WTC11 (cell line): Measurements from ENCODE around the gene SPTLC3. TPM values are rescaled to one million over a fixed set of nuclear protein-coding genes. Genes with fewer than 3 reads are reported as not detected.

Experiments used
- ATAC-seq: fragments of 200-7000 bp; cut with Tn5 transposase; 2 replicates; pipeline ENCODE4 v1.10.0; 2021; ENCODE audit warnings: mild to moderate bottlenecking, moderate library complexity
- CTCF ChIA-PET: fragments of 300-600 bp; sonication (Branson Sonifier 250); formaldehyde crosslinking; loops from one replicate; lab custom pipeline; 2021; ENCODE audit warnings: antibody characterized with exemption; lab: Charles Lee
- POLR2A ChIA-PET: fragments of 350-600 bp; sonication (Branson Sonifier 250); formaldehyde crosslinking; loops from one replicate; lab custom pipeline; 2021; ENCODE audit warnings: antibody characterized with exemption; lab: Charles Lee
- DNase-seq: peaks from one replicate; pipeline ENCODE4 v3.0.0; 2021; ENCODE audit warnings: low spot score
- H3K27ac Mint-ChIP-seq: 2 replicates; pipeline ENCODE4 v1.8.0; 2021; ENCODE audit warnings: mixed read lengths
- H3K27me3 Mint-ChIP-seq: 2 replicates; pipeline ENCODE4 v1.8.0; 2021; ENCODE audit warnings: low read depth, mild to moderate bottlenecking, moderate library complexity, mixed read lengths
- H3K36me3 Mint-ChIP-seq: 2 replicates; pipeline ENCODE4 v1.8.0; 2021; ENCODE audit warnings: mixed read lengths
- H3K4me1 Mint-ChIP-seq: 2 replicates; pipeline ENCODE4 v1.8.0; 2022; ENCODE audit warnings: mixed read lengths
- H3K4me3 Mint-ChIP-seq: 2 replicates; pipeline ENCODE4 v1.8.0; 2021; ENCODE audit warnings: mild to moderate bottlenecking, moderate library complexity, mixed read lengths
- H3K9me3 Mint-ChIP-seq: 2 replicates; pipeline ENCODE4 v1.8.0; 2021; ENCODE audit warnings: mixed read lengths
- CBFB ChIP-seq: sonication (generic); formaldehyde crosslinking; IDR thresholded peaks from 2 replicates; pipeline ENCODE4 v1.8.1; 2022; ENCODE audit warnings: mild to moderate bottlenecking, low read depth, missing genetic modification reagents
- ESRRA ChIP-seq: sonication (generic); formaldehyde crosslinking; IDR thresholded peaks from 2 replicates; pipeline ENCODE4 v1.8.1; 2022; ENCODE audit warnings: mild to moderate bottlenecking, missing genetic modification reagents, borderline replicate concordance
- NFYB ChIP-seq: sonication (generic); formaldehyde crosslinking; conservative IDR thresholded peaks from 2 replicates; pipeline ENCODE4 v1.8.0; 2022; ENCODE audit warnings: low read depth, missing genetic modification reagents
- RELA ChIP-seq: sonication (generic); formaldehyde crosslinking; IDR thresholded peaks from 2 replicates; pipeline ENCODE4 v1.8.1; 2022; ENCODE audit warnings: missing genetic modification reagents, mild to moderate bottlenecking, borderline replicate concordance
- RORB ChIP-seq: fragments of 250-450 bp; sonication (Bioruptor Pico); IDR thresholded peaks from 2 replicates; pipeline ENCODE4 v1.9.0; 2021; ENCODE audit warnings: mild to moderate bottlenecking
- SOX15 ChIP-seq: fragments of 250-450 bp; sonication (Bioruptor Pico); IDR thresholded peaks from 2 replicates; pipeline ENCODE4 v1.9.0; 2021; ENCODE audit warnings: mild to moderate bottlenecking
- TEAD1 ChIP-seq: sonication (generic); formaldehyde crosslinking; IDR thresholded peaks from 2 replicates; pipeline ENCODE4 v1.8.0; 2022; ENCODE audit warnings: mild to moderate bottlenecking, missing genetic modification reagents
- ZBTB21 ChIP-seq: sonication (generic); formaldehyde crosslinking; IDR thresholded peaks from 2 replicates; pipeline ENCODE4 v1.8.1; 2023; ENCODE audit warnings: mild to moderate bottlenecking, missing genetic modification reagents, borderline replicate concordance
- ZNF121 ChIP-seq: sonication (generic); formaldehyde crosslinking; IDR thresholded peaks from 2 replicates; pipeline ENCODE4 v1.8.0; 2023; ENCODE audit warnings: missing genetic modification reagents
- ZNF219 ChIP-seq: sonication (generic); formaldehyde crosslinking; IDR thresholded peaks from 2 replicates; pipeline ENCODE4 v1.8.0; 2023; ENCODE audit warnings: missing genetic modification reagents, mild to moderate bottlenecking, borderline replicate concordance
- ZNF263 ChIP-seq: sonication (generic); formaldehyde crosslinking; IDR thresholded peaks from 2 replicates; pipeline ENCODE4 v1.8.1; 2022; ENCODE audit warnings: low read depth, mild to moderate bottlenecking, moderate library complexity, missing genetic modification reagents
- total RNA-seq: library from RNA; stranded (reverse); gene quantifications from 3 replicates; pipeline ENCODE4 v1.2.3, GENCODE V29; 2021
- TF ChIP-seq, protein P1 (sequence below): sonication (generic); formaldehyde crosslinking; IDR thresholded peaks from 2 replicates; pipeline ENCODE4 v1.8.0; 2022; ENCODE audit warnings: mild to moderate bottlenecking, missing genetic modification reagents
- TF ChIP-seq, protein P2 (sequence below): sonication (generic); formaldehyde crosslinking; conservative IDR thresholded peaks from 2 replicates; pipeline ENCODE4 v1.8.1; 2023; ENCODE audit warnings: mild to moderate bottlenecking, low read depth, missing genetic modification reagents, moderate library complexity
- TF ChIP-seq, protein P3 (sequence below): sonication (generic); formaldehyde crosslinking; IDR thresholded peaks from 2 replicates; pipeline ENCODE4 v1.8.1; 2023; ENCODE audit warnings: mild to moderate bottlenecking, missing genetic modification reagents
- TF ChIP-seq, protein P4 (sequence below): fragments of 250-450 bp; sonication (Bioruptor Pico); IDR thresholded peaks from 2 replicates; pipeline ENCODE4 v1.9.0; 2021; ENCODE audit warnings: mild to moderate bottlenecking
- TF ChIP-seq, protein P5 (sequence below): sonication (generic); formaldehyde crosslinking; IDR thresholded peaks from 2 replicates; pipeline ENCODE4 v1.8.1; 2022; ENCODE audit warnings: low read depth, missing genetic modification reagents, borderline replicate concordance

SPTLC3 gene
- total RNA-seq, 1 experiment from 2014 or later = 0.13 TPM

DNA sequence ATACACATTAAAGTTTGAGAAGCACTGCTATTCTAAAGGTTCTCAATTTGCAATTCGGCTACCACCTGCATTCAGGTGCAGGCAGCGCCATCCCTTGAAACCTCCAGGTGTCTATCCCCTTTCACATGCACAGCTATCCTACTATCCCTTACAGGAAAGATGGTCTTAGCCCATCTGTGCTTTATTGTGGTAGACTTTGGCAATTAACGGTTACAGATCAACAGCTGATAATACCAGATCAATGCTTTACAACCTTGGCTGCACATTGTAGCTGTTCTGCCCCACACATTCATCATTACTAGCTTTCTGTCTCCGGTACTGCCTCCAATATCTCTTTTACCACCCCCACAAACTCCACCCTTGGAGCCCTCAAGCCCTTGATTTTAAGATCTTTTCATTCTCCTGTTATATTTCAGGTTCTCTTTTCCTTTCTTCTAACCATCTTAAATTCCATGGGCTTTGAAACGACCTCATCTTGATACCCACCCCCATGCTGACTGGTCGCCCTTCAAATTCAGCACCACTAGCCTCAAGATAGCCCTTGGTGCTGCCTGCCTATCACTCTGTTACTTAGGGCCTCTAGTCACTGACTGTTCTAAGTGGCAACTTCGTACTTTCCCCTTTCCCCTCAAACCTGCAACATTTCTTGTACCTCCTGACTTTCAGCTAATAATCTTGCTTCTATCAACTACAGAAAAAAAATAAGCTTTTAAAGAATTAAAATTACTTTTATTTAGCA, 50.8 kb downstream of the SPTLC3 start (continued):
- TF ChIP-seq NFYB (CRISPR knock-in tag) (no peak), ZNF263 (CRISPR knock-in tag) (no peak), ESRRA (CRISPR knock-in tag) (no peak), SOX15 (CRISPR knock-in tag) (no peak)
- TF ChIP-seq, protein P1, sequence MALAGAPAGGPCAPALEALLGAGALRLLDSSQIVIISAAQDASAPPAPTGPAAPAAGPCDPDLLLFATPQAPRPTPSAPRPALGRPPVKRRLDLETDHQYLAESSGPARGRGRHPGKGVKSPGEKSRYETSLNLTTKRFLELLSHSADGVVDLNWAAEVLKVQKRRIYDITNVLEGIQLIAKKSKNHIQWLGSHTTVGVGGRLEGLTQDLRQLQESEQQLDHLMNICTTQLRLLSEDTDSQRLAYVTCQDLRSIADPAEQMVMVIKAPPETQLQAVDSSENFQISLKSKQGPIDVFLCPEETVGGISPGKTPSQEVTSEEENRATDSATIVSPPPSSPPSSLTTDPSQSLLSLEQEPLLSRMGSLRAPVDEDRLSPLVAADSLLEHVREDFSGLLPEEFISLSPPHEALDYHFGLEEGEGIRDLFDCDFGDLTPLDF (CRISPR knock-in tag) = no peak
- TF ChIP-seq, protein P2, sequence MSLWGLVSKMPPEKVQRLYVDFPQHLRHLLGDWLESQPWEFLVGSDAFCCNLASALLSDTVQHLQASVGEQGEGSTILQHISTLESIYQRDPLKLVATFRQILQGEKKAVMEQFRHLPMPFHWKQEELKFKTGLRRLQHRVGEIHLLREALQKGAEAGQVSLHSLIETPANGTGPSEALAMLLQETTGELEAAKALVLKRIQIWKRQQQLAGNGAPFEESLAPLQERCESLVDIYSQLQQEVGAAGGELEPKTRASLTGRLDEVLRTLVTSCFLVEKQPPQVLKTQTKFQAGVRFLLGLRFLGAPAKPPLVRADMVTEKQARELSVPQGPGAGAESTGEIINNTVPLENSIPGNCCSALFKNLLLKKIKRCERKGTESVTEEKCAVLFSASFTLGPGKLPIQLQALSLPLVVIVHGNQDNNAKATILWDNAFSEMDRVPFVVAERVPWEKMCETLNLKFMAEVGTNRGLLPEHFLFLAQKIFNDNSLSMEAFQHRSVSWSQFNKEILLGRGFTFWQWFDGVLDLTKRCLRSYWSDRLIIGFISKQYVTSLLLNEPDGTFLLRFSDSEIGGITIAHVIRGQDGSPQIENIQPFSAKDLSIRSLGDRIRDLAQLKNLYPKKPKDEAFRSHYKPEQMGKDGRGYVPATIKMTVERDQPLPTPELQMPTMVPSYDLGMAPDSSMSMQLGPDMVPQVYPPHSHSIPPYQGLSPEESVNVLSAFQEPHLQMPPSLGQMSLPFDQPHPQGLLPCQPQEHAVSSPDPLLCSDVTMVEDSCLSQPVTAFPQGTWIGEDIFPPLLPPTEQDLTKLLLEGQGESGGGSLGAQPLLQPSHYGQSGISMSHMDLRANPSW (CRISPR knock-in tag) = no peak
- TF ChIP-seq, protein P3, sequence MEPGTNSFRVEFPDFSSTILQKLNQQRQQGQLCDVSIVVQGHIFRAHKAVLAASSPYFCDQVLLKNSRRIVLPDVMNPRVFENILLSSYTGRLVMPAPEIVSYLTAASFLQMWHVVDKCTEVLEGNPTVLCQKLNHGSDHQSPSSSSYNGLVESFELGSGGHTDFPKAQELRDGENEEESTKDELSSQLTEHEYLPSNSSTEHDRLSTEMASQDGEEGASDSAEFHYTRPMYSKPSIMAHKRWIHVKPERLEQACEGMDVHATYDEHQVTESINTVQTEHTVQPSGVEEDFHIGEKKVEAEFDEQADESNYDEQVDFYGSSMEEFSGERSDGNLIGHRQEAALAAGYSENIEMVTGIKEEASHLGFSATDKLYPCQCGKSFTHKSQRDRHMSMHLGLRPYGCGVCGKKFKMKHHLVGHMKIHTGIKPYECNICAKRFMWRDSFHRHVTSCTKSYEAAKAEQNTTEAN (CRISPR knock-in tag) = no peak

DNA sequence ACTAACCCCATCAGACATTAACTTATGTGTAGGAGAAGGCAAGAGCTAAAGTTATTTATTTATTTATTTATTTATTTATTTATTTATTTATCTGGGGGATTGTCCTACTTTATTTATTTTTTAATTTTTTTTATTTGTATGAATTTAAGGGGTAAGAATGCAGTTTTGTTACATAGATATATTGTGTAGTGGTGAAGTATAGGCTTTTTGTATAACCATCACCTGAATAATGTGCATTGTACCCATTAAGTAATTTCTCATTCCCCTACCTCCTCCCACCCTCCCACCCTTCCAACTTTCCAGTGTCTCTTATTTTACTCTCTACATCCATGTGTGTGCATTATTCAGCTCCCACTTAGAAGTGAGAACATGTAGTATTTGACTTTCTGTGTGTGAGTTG, 51.6 kb downstream of the SPTLC3 start:
- Mint-ChIP-seq H3K27ac (no peak overlapping the region), H3K4me1 (peaks cover 36% of the 10 kb centered on the region), H3K36me3 (no peaks in the 10 kb centered on the region)
- no peak for ATAC-seq
- POLR2A ChIA-PET = no interaction called here
- no peak for DNase-seq
- TF ChIP-seq ZNF219 (CRISPR knock-in tag) (no peak), SOX15 (CRISPR knock-in tag) (no peak), RORB (CRISPR knock-in tag) (no peak), ZBTB21 (CRISPR knock-in tag) (no peak), TEAD1 (CRISPR knock-in tag) (no peak), RELA (CRISPR knock-in tag) (no peak), ZNF121 (CRISPR knock-in tag) (no peak), CBFB (CRISPR knock-in tag) (no peak)
- TF ChIP-seq, protein P4, sequence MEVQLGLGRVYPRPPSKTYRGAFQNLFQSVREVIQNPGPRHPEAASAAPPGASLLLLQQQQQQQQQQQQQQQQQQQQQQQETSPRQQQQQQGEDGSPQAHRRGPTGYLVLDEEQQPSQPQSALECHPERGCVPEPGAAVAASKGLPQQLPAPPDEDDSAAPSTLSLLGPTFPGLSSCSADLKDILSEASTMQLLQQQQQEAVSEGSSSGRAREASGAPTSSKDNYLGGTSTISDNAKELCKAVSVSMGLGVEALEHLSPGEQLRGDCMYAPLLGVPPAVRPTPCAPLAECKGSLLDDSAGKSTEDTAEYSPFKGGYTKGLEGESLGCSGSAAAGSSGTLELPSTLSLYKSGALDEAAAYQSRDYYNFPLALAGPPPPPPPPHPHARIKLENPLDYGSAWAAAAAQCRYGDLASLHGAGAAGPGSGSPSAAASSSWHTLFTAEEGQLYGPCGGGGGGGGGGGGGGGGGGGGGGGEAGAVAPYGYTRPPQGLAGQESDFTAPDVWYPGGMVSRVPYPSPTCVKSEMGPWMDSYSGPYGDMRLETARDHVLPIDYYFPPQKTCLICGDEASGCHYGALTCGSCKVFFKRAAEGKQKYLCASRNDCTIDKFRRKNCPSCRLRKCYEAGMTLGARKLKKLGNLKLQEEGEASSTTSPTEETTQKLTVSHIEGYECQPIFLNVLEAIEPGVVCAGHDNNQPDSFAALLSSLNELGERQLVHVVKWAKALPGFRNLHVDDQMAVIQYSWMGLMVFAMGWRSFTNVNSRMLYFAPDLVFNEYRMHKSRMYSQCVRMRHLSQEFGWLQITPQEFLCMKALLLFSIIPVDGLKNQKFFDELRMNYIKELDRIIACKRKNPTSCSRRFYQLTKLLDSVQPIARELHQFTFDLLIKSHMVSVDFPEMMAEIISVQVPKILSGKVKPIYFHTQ (CRISPR knock-in tag) = no peak
- TF ChIP-seq, protein P5, sequence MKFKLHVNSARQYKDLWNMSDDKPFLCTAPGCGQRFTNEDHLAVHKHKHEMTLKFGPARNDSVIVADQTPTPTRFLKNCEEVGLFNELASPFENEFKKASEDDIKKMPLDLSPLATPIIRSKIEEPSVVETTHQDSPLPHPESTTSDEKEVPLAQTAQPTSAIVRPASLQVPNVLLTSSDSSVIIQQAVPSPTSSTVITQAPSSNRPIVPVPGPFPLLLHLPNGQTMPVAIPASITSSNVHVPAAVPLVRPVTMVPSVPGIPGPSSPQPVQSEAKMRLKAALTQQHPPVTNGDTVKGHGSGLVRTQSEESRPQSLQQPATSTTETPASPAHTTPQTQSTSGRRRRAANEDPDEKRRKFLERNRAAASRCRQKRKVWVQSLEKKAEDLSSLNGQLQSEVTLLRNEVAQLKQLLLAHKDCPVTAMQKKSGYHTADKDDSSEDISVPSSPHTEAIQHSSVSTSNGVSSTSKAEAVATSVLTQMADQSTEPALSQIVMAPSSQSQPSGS (CRISPR knock-in tag) = no peak
- TF ChIP-seq, all 79 proteins: peak for 0
- Mint-ChIP-seq H3K9me3 (no peaks in the 10 kb centered on the region), H3K27me3 (no peaks in the 10 kb centered on the region), H3K4me3 (no peak overlapping the region)
- CTCF ChIA-PET = no interaction called here
